ENCODE data around the gene DDX4. TPM values are rescaled to one million over a fixed set of nuclear protein-coding genes. Genes with fewer than 3 reads are reported as not detected.
A peak's percentile ranks its signal among the peaks of the same experiment; 100 is the strongest.

DDX4 gene
- total and polyA plus RNA-seq, 8 donors: 0.02 to 0.56 (median 0.11) TPM; not detected in 2

GRCh38 chr5:55712023-55712859 lies 25.6 kb upstream of the DDX4 start, which contains the start of gene SLC38A9:
Gene SLC38A9, minus strand, starts transcription at chr5:55712324. Its CDS starts 14,366 bp downstream, at chr5:55697958.
- no peaks in the 10 kb centered on the region for H3K27me3 ChIP-seq
- TF ChIP-seq CTCF (IDR thresholded peaks at IDR 0.05): no peak
- intact Hi-C loops (cut with DNase I): no loop called here
- 0% methylated on average over 55 of the region's 55 CpGs for WGBS, 2 donors
- H3K4me1 ChIP-seq: peaks cover 0 to 13% (median 12%) of the 10 kb centered on the region in 3 donors
- no peaks in the 10 kb centered on the region for H3K9me3 ChIP-seq
- FAIRE-seq (no peak), DNase-seq (peak; percentile 94 to 97 (median 96)), ATAC-seq (peak; percentile 98 to 100 (median 100))
- peak within 1 kb of the TSS; percentile 6 to 78 (median 53) for H3K27ac ChIP-seq
- peak within 1 kb of the TSS; percentile 77 to 99 (median 88) for H3K4me3 ChIP-seq
- no peaks in the 10 kb centered on the region for H3K36me3 ChIP-seq

- no peaks in the 10 kb centered on the region for H3K9me3 ChIP-seq
- intact Hi-C loops (cut with DNase I): no loop called here
- H3K36me3 ChIP-seq: no peaks in the 10 kb centered on the region
- ATAC-seq (no peak), DNase-seq (no peak), FAIRE-seq (no peak)
- 65 to 74% methylated on average over 3 of the region's 3 CpGs for WGBS, 2 donors
- TF ChIP-seq CTCF (IDR thresholded peaks at IDR 0.05): no peak
- H3K4me1 ChIP-seq: peaks cover 0 to 9% (median 7%) of the 10 kb centered on the region in 3 donors
- H3K27ac ChIP-seq: no peak overlapping the region
- no peaks in the 10 kb centered on the region for H3K27me3 ChIP-seq
- no peak overlapping the region for H3K4me3 ChIP-seq
These were observed 24.0 kb upstream of the DDX4 start for GRCh38 chr5:55713871-55714270.

- whole genome bisulfite sequencing, 2 donors: 40 to 48% methylated on average over 1 of the region's 1 CpG
- no peaks in the 10 kb centered on the region for H3K9me3 ChIP-seq
- DNase-seq (no peak), FAIRE-seq (no peak), ATAC-seq (no peak)
- peaks cover 0 to 7% (median 2%) of the 10 kb centered on the region in 3 donors for H3K4me1 ChIP-seq
- no peak overlapping the region for H3K4me3 ChIP-seq
- H3K27me3 ChIP-seq: no peaks in the 10 kb centered on the region
- no peaks in the 10 kb centered on the region for H3K36me3 ChIP-seq
- intact Hi-C loops (cut with DNase I): no loop called here
- no peak overlapping the region for H3K27ac ChIP-seq
- no peak for TF ChIP-seq CTCF (IDR thresholded peaks at IDR 0.05)
These were observed 23.5 kb upstream of the DDX4 start for GRCh38 chr5:55714339-55714738.

GRCh38 chr5:55714749-55715148 lies 23.1 kb upstream of the DDX4 start:
- no peak overlapping the region for H3K27ac ChIP-seq
- H3K4me1 ChIP-seq: peaks cover 0 to 5% (median 0%) of the 10 kb centered on the region in 3 donors
- H3K9me3 ChIP-seq: no peaks in the 10 kb centered on the region
- intact Hi-C loops (cut with DNase I): no loop called here
- no peaks in the 10 kb centered on the region for H3K27me3 ChIP-seq
- FAIRE-seq (no peak), ATAC-seq (no peak), DNase-seq (no peak)
- no peak overlapping the region for H3K4me3 ChIP-seq
- 86 to 90% methylated on average over 6 of the region's 6 CpGs for WGBS, 2 donors
- no peak for TF ChIP-seq CTCF (IDR thresholded peaks at IDR 0.05)
- H3K36me3 ChIP-seq: no peaks in the 10 kb centered on the region
